A673 (cell line): Measurements from ENCODE around the gene ZNRF3. TPM values are rescaled to one million over a fixed set of nuclear protein-coding genes. Genes with fewer than 3 reads are reported as not detected.

Experiments
- BruUV-seq: library from RNA; stranded (reverse); fragments of 400-500 nt; replicated peaks from 2 replicates; lab custom pipeline; 2021; lab: Mats Ljungman, UMichigan
- CTCF ChIA-PET: fragments of 300-600 bp; sonication (Branson Sonifier 250); formaldehyde crosslinking; loops from one replicate; lab custom pipeline; 2022; ENCODE audit warnings: antibody characterized with exemption; lab: Charles Lee
- POLR2A ChIA-PET: fragments of 300-600 bp; sonication (Branson Sonifier 250); formaldehyde crosslinking; loops from one replicate; lab custom pipeline; 2022; ENCODE audit warnings: antibody characterized with exemption; ENCODE audit not compliant: low non-redundant PET; lab: Charles Lee
- DNase-seq: peaks from one replicate; pipeline ENCODE4 v3.0.0-alpha.2; 2015; ENCODE audit warnings: low spot score
- H3K27ac ChIP-seq: fragments of 200-600 bp; sonication (generic); 2 replicates; pipeline ENCODE4 v1.5.1; 2016; ENCODE audit warnings: mixed run types, low read depth, mild to moderate bottlenecking, mixed read lengths, antibody characterized with exemption, low read length; ENCODE audit not compliant: poor library complexity, severe bottlenecking
- H3K27me3 ChIP-seq: fragments of 200-600 bp; sonication (generic); replicated peaks from 2 replicates; pipeline ENCODE4 v1.6.1; 2017; ENCODE audit warnings: mixed run types, low read depth, mild to moderate bottlenecking, mixed read lengths, antibody characterized with exemption, low read length; ENCODE audit not compliant: insufficient read depth, poor library complexity
- H3K36me3 ChIP-seq: fragments of 200-600 bp; sonication (generic); 2 replicates; pipeline ENCODE4 v1.6.1; 2016; ENCODE audit warnings: mixed run types, mild to moderate bottlenecking, mixed read lengths, antibody characterized with exemption, low read length; ENCODE audit not compliant: insufficient read depth, poor library complexity, severe bottlenecking
- H3K4me1 ChIP-seq: fragments of 200-600 bp; sonication (generic); 2 replicates; pipeline ENCODE4 v1.6.1; 2017; ENCODE audit warnings: mixed run types, mild to moderate bottlenecking, mixed read lengths, antibody characterized with exemption, low read length; ENCODE audit not compliant: insufficient read depth, poor library complexity, severe bottlenecking
- H3K4me3 ChIP-seq: fragments of 200-600 bp; sonication (generic); 2 replicates; pipeline ENCODE4 v1.5.1; 2016; ENCODE audit warnings: low read depth, mixed run types, mild to moderate bottlenecking, mixed read lengths, low read length; ENCODE audit not compliant: poor library complexity, severe bottlenecking
- H3K9me3 ChIP-seq: fragments of 200-600 bp; sonication (generic); 2 replicates; pipeline ENCODE4 v1.6.1; 2016; ENCODE audit warnings: mixed run types, low read depth, mild to moderate bottlenecking, mixed read lengths, antibody characterized with exemption, low read length; ENCODE audit not compliant: poor library complexity, severe bottlenecking
- EZH2 ChIP-seq: fragments of 200-600 bp; sonication (generic); IDR thresholded peaks from 2 replicates; pipeline ENCODE4 v1.6.1; 2017; ENCODE audit warnings: borderline replicate concordance, low read depth, mild to moderate bottlenecking, mixed read lengths, antibody characterized with exemption, low read length; ENCODE audit not compliant: poor library complexity, severe bottlenecking
- intact Hi-C: fragments of 100-400 bp; cut with micrococcal nuclease; formaldehyde crosslinking; loops from one replicate; pipeline ENCODE4 v1.10.0; 2022; ENCODE audit not compliant: unreplicated experiment
- total RNA-seq: library from RNA; stranded (reverse); gene quantifications from 2 replicates; pipeline ENCODE4 v1.2.3, GENCODE V29; 2021
- TF ChIP-seq, protein P1 (sequence below): fragments of 300-800, 200-600 bp; sonication (generic); conservative IDR thresholded peaks from 2 replicates; pipeline ENCODE4 v1.5.1; 2017; ENCODE audit warnings: low read depth, mild to moderate bottlenecking, antibody characterized with exemption, low read length, moderate library complexity, mixed read lengths

The ZNRF3 gene
- total RNA-seq, 1 experiment from 2014 or later, result 11.9 TPM

DNA sequence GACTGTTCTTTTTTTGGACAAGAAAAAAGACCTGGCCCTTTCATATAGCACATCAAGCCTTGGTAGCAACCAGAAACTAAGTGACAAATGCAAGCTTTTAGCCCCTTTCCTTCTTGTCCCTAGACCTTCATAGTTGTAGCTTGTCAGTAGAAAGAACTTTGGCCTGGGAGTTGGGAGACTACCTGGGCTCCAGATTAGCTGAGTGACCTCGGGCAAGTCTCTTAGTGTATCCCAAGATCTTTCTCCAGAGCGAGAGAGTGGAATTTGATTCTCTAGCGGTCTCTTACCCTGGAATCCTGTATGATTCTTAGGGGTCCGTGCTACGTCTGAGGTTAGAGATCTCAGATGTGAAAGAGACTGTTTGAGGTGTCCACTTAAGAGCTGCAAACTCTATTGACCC lies 59.0 kb downstream of the ZNRF3 start:
- intact Hi-C loops, result no loop called here
- POLR2A ChIA-PET, result no interaction called here
- no peak for TF ChIP-seq EZH2
- TF ChIP-seq, protein P1, sequence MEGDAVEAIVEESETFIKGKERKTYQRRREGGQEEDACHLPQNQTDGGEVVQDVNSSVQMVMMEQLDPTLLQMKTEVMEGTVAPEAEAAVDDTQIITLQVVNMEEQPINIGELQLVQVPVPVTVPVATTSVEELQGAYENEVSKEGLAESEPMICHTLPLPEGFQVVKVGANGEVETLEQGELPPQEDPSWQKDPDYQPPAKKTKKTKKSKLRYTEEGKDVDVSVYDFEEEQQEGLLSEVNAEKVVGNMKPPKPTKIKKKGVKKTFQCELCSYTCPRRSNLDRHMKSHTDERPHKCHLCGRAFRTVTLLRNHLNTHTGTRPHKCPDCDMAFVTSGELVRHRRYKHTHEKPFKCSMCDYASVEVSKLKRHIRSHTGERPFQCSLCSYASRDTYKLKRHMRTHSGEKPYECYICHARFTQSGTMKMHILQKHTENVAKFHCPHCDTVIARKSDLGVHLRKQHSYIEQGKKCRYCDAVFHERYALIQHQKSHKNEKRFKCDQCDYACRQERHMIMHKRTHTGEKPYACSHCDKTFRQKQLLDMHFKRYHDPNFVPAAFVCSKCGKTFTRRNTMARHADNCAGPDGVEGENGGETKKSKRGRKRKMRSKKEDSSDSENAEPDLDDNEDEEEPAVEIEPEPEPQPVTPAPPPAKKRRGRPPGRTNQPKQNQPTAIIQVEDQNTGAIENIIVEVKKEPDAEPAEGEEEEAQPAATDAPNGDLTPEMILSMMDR, result no peak
- Histone ChIP-seq H3K36me3 (no peaks in the 10 kb centered on the region), H3K27ac (no peak overlapping the region), H3K4me3 (no peak overlapping the region), H3K4me1 (peaks cover 24% of the 10 kb centered on the region), H3K27me3 (no peaks in the 10 kb centered on the region), H3K9me3 (peaks cover 9% of the 10 kb centered on the region)
- CTCF ChIA-PET, result interaction anchor here (0.6 kb wide), 1 partner anchor 41 kb away, joined by 3 read pairs; no protein-coding TSS in a partner anchor
- no peak for DNase-seq
- no TSS peak for BruUV-seq

- Histone ChIP-seq H3K4me3 (no peak overlapping the region), H3K4me1 (peaks cover 24% of the 10 kb centered on the region), H3K36me3 (no peaks in the 10 kb centered on the region), H3K9me3 (peaks cover 9% of the 10 kb centered on the region), H3K27me3 (no peaks in the 10 kb centered on the region), H3K27ac (peak overlapping the region; percentile 21)
- DNase-seq, result no peak
- POLR2A ChIA-PET, result interaction anchor here (0.6 kb wide), 1 partner anchor 314 kb away, joined by 5 read pairs; no protein-coding TSS in a partner anchor
- BruUV-seq, result no TSS peak
- CTCF ChIA-PET, result interaction anchor here (0.6 kb wide), 1 partner anchor 41 kb away, joined by 3 read pairs; no protein-coding TSS in a partner anchor
- intact Hi-C loops, result no loop called here
- no peak for TF ChIP-seq EZH2
- TF ChIP-seq, protein P1, result no peak
Observed at GRCh38 chr22:28942801-28943500, 59.6 kb downstream of the ZNRF3 start.

- H3K27ac ChIP-seq, result peak overlapping the region; percentile 21
- no peaks in the 10 kb centered on the region for H3K36me3 ChIP-seq
- peaks cover 9% of the 10 kb centered on the region for H3K9me3 ChIP-seq
- DNase-seq, result peak; percentile 27
- no peak overlapping the region for H3K4me3 ChIP-seq
- H3K27me3 ChIP-seq, result no peaks in the 10 kb centered on the region
- intact Hi-C loops, result no loop called here
- H3K4me1 ChIP-seq, result peaks cover 24% of the 10 kb centered on the region
- BruUV-seq, result no TSS peak
- POLR2A ChIA-PET, result interaction anchor here (0.6 kb wide), 1 partner anchor 314 kb away, joined by 5 read pairs; no protein-coding TSS in a partner anchor
- CTCF ChIA-PET, result no interaction called here
- TF ChIP-seq, protein P1, result no peak
- TF ChIP-seq EZH2, result no peak
Observed at GRCh38 chr22:28943501-28943879, 60.1 kb downstream of the ZNRF3 start.
